ENCODE results near the gene CASP9. TPM values are rescaled to one million over a fixed set of nuclear protein-coding genes. Genes with fewer than 3 reads are reported as not detected.
"Not testable (repeated sequence)": the region's sequence is repeated elsewhere in the genome, so short reads cannot be mapped to it uniquely, and the experiment has no call there.

CASP9 gene
- total RNA-seq, 1 donor from 2014 or later: 11.2 TPM

- intact Hi-C loops (cut with DNase I): no loop called here
- peak; percentile 65 for ATAC-seq
- DNase-seq (ENCODE audit: missing footprints): no peak
Observed at GRCh38 chr1:15507278-15507677, 16.7 kb downstream of the CASP9 start.

GRCh38 chr1:15506831-15507230 is 17.2 kb downstream of the CASP9 start:
- intact Hi-C loops (cut with DNase I): no loop called here
- no peak for DNase-seq (ENCODE audit: missing footprints)

GRCh38 chr1:15504436-15504835 is 19.6 kb downstream of the CASP9 start:
- no peak for DNase-seq (ENCODE audit: missing footprints)
- intact Hi-C loops (cut with DNase I): loop anchor here (5.0 kb wide), 2 partner anchors 72 to 182 kb away; no protein-coding TSS in a partner anchor
- no peak for ATAC-seq

More at GRCh38 chr1:15506831-15507230, 17.2 kb downstream of the CASP9 start:
- ATAC-seq: no peak

GRCh38 chr1:15501208-15502032 is 22.6 kb downstream of the CASP9 start:
- ATAC-seq: peak; percentile 47
- DNase-seq (ENCODE audit: missing footprints): peak; percentile 81
- intact Hi-C loops (cut with DNase I): loop anchor here (5.0 kb wide), 2 partner anchors 69 to 179 kb away; no protein-coding TSS in a partner anchor

GRCh38 chr1:15500184-15501178 is 23.5 kb downstream of the CASP9 start:
- ATAC-seq (no peak), DNase-seq (ENCODE audit: missing footprints) (no peak)
- intact Hi-C loops (cut with DNase I): loop anchor here (5.0 kb wide), 2 partner anchors 68 to 178 kb away; no protein-coding TSS in a partner anchor

GRCh38 chr1:15493869-15494390 is 30.1 kb downstream of the CASP9 start:
- intact Hi-C loops (cut with DNase I): no loop called here
- DNase-seq (ENCODE audit: missing footprints) (no peak), ATAC-seq (no peak)

- DNase-seq (ENCODE audit: missing footprints) (peak; percentile 70), ATAC-seq (peak; percentile 89)
- intact Hi-C loops (cut with DNase I): no loop called here
Observed at GRCh38 chr1:15492596-15492995, 31.4 kb downstream of the CASP9 start.

GRCh38 chr1:15491010-15491409 is 33.0 kb downstream of the CASP9 start:
- DNase-seq (ENCODE audit: missing footprints); intact Hi-C loops (cut with DNase I); ATAC-seq: not testable (repeated sequence)

GRCh38 chr1:15489052-15489736 is 34.8 kb downstream of the CASP9 start:
- ATAC-seq (peak; percentile 26), DNase-seq (ENCODE audit: missing footprints) (no peak)
- intact Hi-C loops (cut with DNase I): no loop called here

- intact Hi-C loops (cut with DNase I): no loop called here
- DNase-seq (ENCODE audit: missing footprints) (no peak), ATAC-seq (no peak)
Observed at GRCh38 chr1:15488371-15488770, 35.6 kb downstream of the CASP9 start.

- DNase-seq (ENCODE audit: missing footprints); ATAC-seq; intact Hi-C loops (cut with DNase I): not testable (repeated sequence)
Observed at GRCh38 chr1:15486844-15487610, 37.0 kb downstream of the CASP9 start.

GRCh38 chr1:15485636-15486035 is 38.4 kb downstream of the CASP9 start:
- intact Hi-C loops (cut with DNase I): no loop called here
- DNase-seq (ENCODE audit: missing footprints) (no peak), ATAC-seq (no peak)

GRCh38 chr1:15484443-15484842 is 39.6 kb downstream of the CASP9 start:
- ATAC-seq; intact Hi-C loops (cut with DNase I); DNase-seq (ENCODE audit: missing footprints): not testable (repeated sequence)

- DNase-seq (ENCODE audit: missing footprints) (no peak), ATAC-seq (no peak)
- intact Hi-C loops (cut with DNase I): no loop called here
Observed at GRCh38 chr1:15483971-15484370, 40.0 kb downstream of the CASP9 start.

GRCh38 chr1:15482983-15483543 is 41.0 kb downstream of the CASP9 start:
- not testable (repeated sequence) for ATAC-seq; DNase-seq (ENCODE audit: missing footprints)

GRCh38 chr1:15482455-15482854 is 41.6 kb downstream of the CASP9 start:
- intact Hi-C loops (cut with DNase I); DNase-seq (ENCODE audit: missing footprints): not testable (repeated sequence)
- peak; percentile 53 for ATAC-seq

More at GRCh38 chr1:15482983-15483543, 41.0 kb downstream of the CASP9 start:
- intact Hi-C loops (cut with DNase I): not testable (repeated sequence)

GRCh38 chr1:15479654-15480347 is 44.2 kb downstream of the CASP9 start:
- intact Hi-C loops (cut with DNase I): no loop called here
- DNase-seq (ENCODE audit: missing footprints) (no peak), ATAC-seq (no peak)

Data from Right ventricle myocardium inferior (tissue), 1 donor.